Measurements from ENCODE around the gene CERS6.
A peak's percentile ranks its signal among the peaks of the same experiment; 100 is the strongest.
"Not testable (repeated sequence)": the region's sequence is repeated elsewhere in the genome, so short reads cannot be mapped to it uniquely, and the experiment has no call there.

CERS6 gene, protein sequence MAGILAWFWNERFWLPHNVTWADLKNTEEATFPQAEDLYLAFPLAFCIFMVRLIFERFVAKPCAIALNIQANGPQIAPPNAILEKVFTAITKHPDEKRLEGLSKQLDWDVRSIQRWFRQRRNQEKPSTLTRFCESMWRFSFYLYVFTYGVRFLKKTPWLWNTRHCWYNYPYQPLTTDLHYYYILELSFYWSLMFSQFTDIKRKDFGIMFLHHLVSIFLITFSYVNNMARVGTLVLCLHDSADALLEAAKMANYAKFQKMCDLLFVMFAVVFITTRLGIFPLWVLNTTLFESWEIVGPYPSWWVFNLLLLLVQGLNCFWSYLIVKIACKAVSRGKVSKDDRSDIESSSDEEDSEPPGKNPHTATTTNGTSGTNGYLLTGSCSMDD

DNA sequence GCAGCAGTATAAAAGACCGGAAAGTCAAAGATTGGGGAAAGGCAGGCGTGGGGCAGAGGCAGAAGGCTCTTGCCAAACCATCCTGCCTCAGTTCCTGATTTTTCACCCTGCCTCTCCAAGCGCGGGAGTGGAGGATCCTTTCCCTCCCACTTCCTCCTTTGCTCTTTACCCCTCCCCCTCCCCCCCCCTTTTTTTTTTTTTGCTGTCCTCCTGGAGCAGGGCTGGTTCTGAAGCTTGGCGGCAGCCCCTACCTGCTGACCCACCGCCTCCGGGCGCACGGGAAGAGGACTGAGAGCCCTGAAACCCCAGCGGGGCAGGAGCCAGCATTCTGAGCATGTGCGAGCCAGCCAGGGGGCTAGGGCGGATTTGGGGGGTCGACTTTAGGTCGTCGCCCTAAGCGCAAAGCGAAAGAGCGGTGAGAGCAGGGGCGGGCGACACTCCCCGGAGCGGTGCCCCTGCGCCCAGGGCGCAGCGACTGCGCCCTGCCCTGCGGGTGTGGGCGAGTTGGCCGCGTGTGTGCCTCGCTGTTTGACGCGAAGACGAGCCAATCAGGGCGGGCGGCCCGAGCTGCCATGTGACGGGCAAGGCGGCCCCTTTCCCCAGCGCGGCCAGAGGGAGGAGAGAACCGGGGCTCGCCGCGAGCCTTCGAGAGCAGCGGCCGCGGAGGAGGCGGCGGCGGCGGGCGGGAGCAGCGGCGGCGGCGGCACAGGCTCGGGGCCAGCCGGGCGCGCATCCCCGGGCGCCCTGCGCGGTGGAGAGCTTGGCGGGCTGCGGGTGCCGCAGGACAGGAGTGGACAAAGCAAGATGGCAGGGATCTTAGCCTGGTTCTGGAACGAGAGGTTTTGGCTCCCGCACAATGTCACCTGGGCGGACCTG is at the start of gene CERS6:
TSS of gene CERS6 (plus strand) at position 628 of the 876 bp plus-strand sequence. CDS start at position 805, 177 bp downstream.
- peak within 1 kb of the TSS; percentile 85 for H3K4me3 ChIP-seq (ENCODE audit: low read depth, low read length)
- peak; percentile 79 for DNase-seq (ENCODE audit: low read depth)
- TF ChIP-seq CTCF (IDR thresholded peaks at IDR 0.05; ENCODE audit: control insufficient read depth, extremely low read depth, insufficient read depth), result no peak

GRCh38 chr2:168412301-168412700 is 43.8 kb upstream of the CERS6 start:
- H3K4me3 ChIP-seq (ENCODE audit: low read depth, low read length); DNase-seq (ENCODE audit: low read depth): not testable (repeated sequence)

- not testable (repeated sequence) for DNase-seq (ENCODE audit: low read depth); H3K4me3 ChIP-seq (ENCODE audit: low read depth, low read length)
Measured at GRCh38 chr2:168413101-168413500, 43.0 kb upstream of the CERS6 start.

- H3K4me3 ChIP-seq (ENCODE audit: low read depth, low read length), result no peak overlapping the region
- no peak for TF ChIP-seq CTCF (IDR thresholded peaks at IDR 0.05; ENCODE audit: control insufficient read depth, extremely low read depth, insufficient read depth)
- no peak for DNase-seq (ENCODE audit: low read depth)
Measured at GRCh38 chr2:168416555-168416954, 39.5 kb upstream of the CERS6 start.

- DNase-seq (ENCODE audit: low read depth), result no peak
- H3K4me3 ChIP-seq (ENCODE audit: low read depth, low read length), result no peak overlapping the region
- no peak for TF ChIP-seq CTCF (IDR thresholded peaks at IDR 0.05; ENCODE audit: control insufficient read depth, extremely low read depth, insufficient read depth)
Measured at GRCh38 chr2:168422584-168422983, 33.5 kb upstream of the CERS6 start.

DNA sequence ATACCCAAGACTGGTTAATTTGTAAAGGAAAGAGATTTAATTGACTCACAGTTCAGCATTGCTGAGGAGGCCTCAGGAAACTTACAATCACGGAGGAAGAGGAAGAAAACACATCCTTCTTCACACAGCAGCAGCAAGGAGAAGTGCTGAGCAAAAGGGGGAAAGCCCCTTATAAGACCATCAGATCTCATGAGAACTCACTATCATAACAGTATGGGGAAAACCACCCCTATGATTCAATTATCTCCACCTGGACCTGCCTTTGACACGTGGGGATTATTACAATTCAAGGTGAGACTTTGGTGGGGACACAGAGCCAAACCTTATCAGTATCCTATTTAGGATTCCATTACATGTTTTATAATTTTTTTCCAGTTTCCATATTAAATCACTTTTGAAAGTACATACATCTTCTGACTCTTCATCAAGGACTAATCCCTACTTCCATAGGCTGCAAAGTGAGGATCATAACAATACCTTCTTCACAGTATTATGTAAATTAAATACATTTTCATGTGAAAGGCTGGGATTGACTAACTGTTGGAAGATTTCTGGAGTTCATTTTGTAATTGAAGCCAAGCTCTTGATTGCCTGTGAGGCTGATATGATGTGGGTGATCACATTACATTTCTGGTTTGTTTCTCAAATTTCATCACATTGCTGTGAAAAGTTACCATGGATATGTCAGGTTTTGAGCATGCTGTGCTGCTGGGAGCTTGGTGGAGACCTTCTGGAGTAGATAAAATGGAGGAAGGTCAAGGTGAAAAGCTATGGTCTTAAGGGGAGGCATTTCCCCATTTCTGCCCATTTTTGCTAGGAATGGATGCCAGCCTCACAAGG is 31.7 kb upstream of the CERS6 start:
- no peak overlapping the region for H3K4me3 ChIP-seq (ENCODE audit: low read depth, low read length)
- DNase-seq (ENCODE audit: low read depth), result no peak
- TF ChIP-seq CTCF (IDR thresholded peaks at IDR 0.05; ENCODE audit: control insufficient read depth, extremely low read depth, insufficient read depth), result no peak

DNA sequence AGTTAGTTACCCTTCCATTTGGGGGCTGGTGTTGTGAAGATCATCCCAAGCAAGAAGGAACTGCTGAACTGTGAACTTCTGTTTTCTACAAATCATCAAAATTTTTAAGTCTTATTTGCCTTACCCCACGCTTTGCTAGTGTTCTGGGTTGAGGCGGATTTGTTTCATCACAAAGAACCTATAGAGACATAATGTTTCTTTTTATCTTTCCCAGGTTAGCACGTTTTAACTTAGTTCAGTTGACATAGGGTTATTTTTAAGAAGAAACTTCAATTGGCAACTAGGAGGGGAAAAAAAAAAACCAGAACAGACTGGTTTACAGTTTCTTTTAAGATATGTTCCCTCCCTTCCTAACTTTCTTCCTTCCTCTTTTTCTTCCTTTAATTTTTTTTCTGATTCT is 31.1 kb upstream of the CERS6 start:
- H3K4me3 ChIP-seq (ENCODE audit: low read depth, low read length), result no peak overlapping the region
- DNase-seq (ENCODE audit: low read depth), result no peak
- TF ChIP-seq CTCF (IDR thresholded peaks at IDR 0.05; ENCODE audit: control insufficient read depth, extremely low read depth, insufficient read depth), result no peak
